GM03348 (cell line): ENCODE data around the gene MXRA7.
A peak's percentile ranks its signal among the peaks of the same experiment; 100 is the strongest.

Experiments
- DNase-seq: peaks from one replicate; pipeline ENCODE4 v3.0.0; 2012; ENCODE audit warnings: low spot score

MXRA7 gene

GRCh38 chr17:76696763-76697701 is 13.7 kb downstream of the MXRA7 start:
- no peak for DNase-seq

GRCh38 chr17:76695059-76695831 is 15.5 kb downstream of the MXRA7 start:
- peak; percentile 46 for DNase-seq

- DNase-seq: no peak
Measured at GRCh38 chr17:76691379-76692191, 19.2 kb downstream of the MXRA7 start.

- no peak for DNase-seq
Measured at GRCh38 chr17:76690596-76691280, 20.0 kb downstream of the MXRA7 start.

- DNase-seq: no peak
Measured at GRCh38 chr17:76689859-76690258, 20.9 kb downstream of the MXRA7 start.

GRCh38 chr17:76688165-76688622 is 22.6 kb downstream of the MXRA7 start:
- no peak for DNase-seq

- peak; percentile 73 for DNase-seq
Measured at GRCh38 chr17:76687298-76688164, 23.2 kb downstream of the MXRA7 start.

- no peak for DNase-seq
Measured at GRCh38 chr17:76686538-76687297, 24.0 kb downstream of the MXRA7 start.

GRCh38 chr17:76685846-76686245 is 24.9 kb downstream of the MXRA7 start:
- DNase-seq: no peak

GRCh38 chr17:76685366-76685765 is 25.4 kb downstream of the MXRA7 start:
- no peak for DNase-seq

- DNase-seq: no peak
Measured at GRCh38 chr17:76684756-76685155, 26.0 kb downstream of the MXRA7 start.

- no peak for DNase-seq
Measured at GRCh38 chr17:76683921-76684745, 26.6 kb downstream of the MXRA7 start.

GRCh38 chr17:76683011-76683755 is 27.6 kb downstream of the MXRA7 start:
- no peak for DNase-seq

- peak; percentile 49 for DNase-seq
Measured at GRCh38 chr17:76682296-76682695, 28.5 kb downstream of the MXRA7 start.

- DNase-seq: peak; percentile 62
Measured at GRCh38 chr17:76681222-76682137, 29.3 kb downstream of the MXRA7 start.

GRCh38 chr17:76679239-76679638 is 31.5 kb downstream of the MXRA7 start:
- DNase-seq: no peak

GRCh38 chr17:76678330-76678729 is 32.4 kb downstream of the MXRA7 start:
- DNase-seq: no peak
